HG03469 (cell line): Measurements from ENCODE around the gene MEX3D.

Experiments
- ATAC-seq: cut with Tn5 transposase; IDR thresholded peaks from one replicate; pipeline ENCODE4 v1.9.1; 2021; ENCODE audit warnings: mild to moderate bottlenecking, moderate library complexity, moderate number of reproducible peaks; ENCODE audit not compliant: unreplicated experiment

The MEX3D gene

GRCh38 chr19:1505991-1506881 is 61.9 kb downstream of the MEX3D start:
- ATAC-seq, result no peak

- no peak for ATAC-seq
Observed at GRCh38 chr19:1505012-1505411, 63.1 kb downstream of the MEX3D start.
